Activated T-helper 2 cell treated with anti-CD3 and anti-CD28 coated beads, Interferon-gamma antibody, Interleukin-2, Interleukin-4, amounts not matched to agents 10 μg/mL and 5 μg/mL and 100 μg/mL, durations not matched to agents 14 hours and 24 hours and 36 hours (primary cell): ENCODE measurements around the gene MMP24OS. TPM values are rescaled to one million over a fixed set of nuclear protein-coding genes. Genes with fewer than 3 reads are reported as not detected.

ENCODE experiments used
- DNase-seq: peaks from one replicate; pipeline ENCODE4 v3.0.0; 2021; ENCODE audit warnings: low spot score
- H3K27ac Mint-ChIP-seq: one replicate; pipeline ENCODE4 v1.8.0; 2021; ENCODE audit warnings: mixed read lengths
- H3K27me3 Mint-ChIP-seq: one replicate; pipeline ENCODE4 v1.8.0; 2021; ENCODE audit warnings: low read depth, mixed read lengths
- H3K36me3 Mint-ChIP-seq: one replicate; pipeline ENCODE4 v1.8.0; 2021; ENCODE audit warnings: low read depth, mixed read lengths
- H3K4me1 Mint-ChIP-seq: one replicate; pipeline ENCODE4 v1.8.0; 2021; ENCODE audit warnings: low read depth, mixed read lengths
- H3K4me3 Mint-ChIP-seq: one replicate; pipeline ENCODE4 v1.8.0; 2021; ENCODE audit warnings: low read depth, mild to moderate bottlenecking, moderate library complexity, mixed read lengths
- H3K9me3 Mint-ChIP-seq: one replicate; pipeline ENCODE4 v1.8.0; 2021; ENCODE audit warnings: mixed read lengths
- intact Hi-C: fragments of 100-400 bp; cut with micrococcal nuclease; formaldehyde crosslinking; loops from one replicate; pipeline ENCODE4 v1.15.1; 2023
- total RNA-seq: library from RNA; stranded (reverse); gene quantifications from 2 replicates; pipeline ENCODE4 v1.2.3, GENCODE V29; 2022

MMP24OS gene
- 31.4 and 33.0 TPM in 2 replicates for total RNA-seq

DNA sequence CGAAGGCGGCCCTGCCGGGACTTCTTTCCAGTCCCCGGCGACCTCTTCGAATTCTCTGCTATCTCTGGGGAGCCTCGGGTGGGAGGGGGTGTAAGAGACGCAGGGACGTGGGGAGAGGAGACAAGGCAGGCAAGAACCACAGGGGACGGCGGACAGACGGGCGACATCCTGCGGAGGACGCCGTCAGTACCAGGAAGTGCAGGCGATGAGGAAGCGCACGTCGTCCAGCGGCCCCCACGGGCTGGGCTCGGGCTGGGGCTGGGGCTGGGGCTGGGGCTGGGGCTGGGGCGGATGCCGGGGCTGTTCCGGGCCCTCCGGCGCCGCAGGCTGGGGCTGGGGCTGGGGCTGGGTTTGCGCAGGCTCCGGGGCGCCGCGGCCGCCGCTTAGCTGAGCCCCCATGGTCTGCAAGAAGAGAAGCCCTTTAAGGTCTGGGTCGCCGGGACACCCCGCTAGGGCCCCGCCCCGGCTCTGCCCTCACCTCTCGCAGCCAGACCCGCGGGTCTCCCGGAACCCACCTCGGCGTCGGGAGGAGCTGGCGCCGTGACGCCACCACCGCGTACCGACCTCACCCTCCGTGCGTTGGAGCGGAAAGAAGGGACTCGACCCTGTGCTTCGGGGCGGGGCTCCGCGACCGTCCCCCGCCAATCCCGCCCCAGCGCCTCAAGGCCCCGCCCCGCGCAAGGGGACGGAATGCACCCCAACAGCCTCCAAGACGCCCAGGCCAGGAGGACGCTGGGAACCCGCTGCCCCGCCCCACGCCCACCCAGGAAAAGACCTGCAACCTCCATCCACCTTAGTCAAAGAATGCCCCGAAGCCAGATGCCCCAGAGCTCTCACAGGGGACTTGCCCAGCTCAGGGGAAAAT, at the start of gene MMP24OS:
TSS of gene MMP24OS (minus strand) at position 592 of the 865 bp plus-strand sequence. CDS start at position 399, 193 bp downstream.
- no peaks in the 10 kb centered on the region for H3K9me3 Mint-ChIP-seq
- peak; percentile 90 for DNase-seq
- H3K4me1 Mint-ChIP-seq: peaks cover 8% of the 10 kb centered on the region
- peaks cover 48% of the 10 kb centered on the region for H3K36me3 Mint-ChIP-seq
- peak within 1 kb of the TSS; percentile 97 for H3K4me3 Mint-ChIP-seq
- peak within 1 kb of the TSS; percentile 97 for H3K27ac Mint-ChIP-seq
- intact Hi-C loops: no loop called here
- no peaks in the 10 kb centered on the region for H3K27me3 Mint-ChIP-seq

- Mint-ChIP-seq H3K36me3 (peaks cover 12% of the 10 kb centered on the region), H3K4me1 (peaks cover 36% of the 10 kb centered on the region), H3K4me3 (no peak overlapping the region), H3K27ac (no peak overlapping the region), H3K27me3 (no peaks in the 10 kb centered on the region), H3K9me3 (no peaks in the 10 kb centered on the region)
- intact Hi-C loops: no loop called here
- no peak for DNase-seq
These were observed 49.4 kb upstream of the MMP24OS start for GRCh38 chr20:35327074-35327976.

DNA sequence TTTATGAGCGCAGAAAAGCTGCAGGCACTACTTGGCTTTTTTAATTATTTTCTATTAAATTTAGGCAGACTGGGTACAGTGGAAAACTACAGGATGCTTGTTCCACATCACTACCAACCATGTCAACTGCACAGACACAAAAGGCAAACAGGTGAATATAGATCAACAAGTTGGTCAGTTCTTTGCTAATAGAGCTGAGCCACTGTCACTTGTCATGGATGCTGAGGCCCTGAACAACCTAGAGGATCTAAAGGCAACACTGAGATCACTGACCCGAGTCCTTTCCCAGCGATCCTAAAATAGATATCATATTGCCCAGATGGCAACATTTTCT, 48.8 kb upstream of the MMP24OS start:
- Mint-ChIP-seq H3K4me3 (no peak overlapping the region), H3K27me3 (no peaks in the 10 kb centered on the region), H3K9me3 (no peaks in the 10 kb centered on the region), H3K27ac (no peak overlapping the region), H3K36me3 (peaks cover 12% of the 10 kb centered on the region), H3K4me1 (peaks cover 36% of the 10 kb centered on the region)
- intact Hi-C loops: no loop called here
- DNase-seq: no peak

- Mint-ChIP-seq H3K27ac (peak overlapping the region; percentile 8), H3K27me3 (no peaks in the 10 kb centered on the region), H3K4me3 (no peak overlapping the region), H3K4me1 (peaks cover 33% of the 10 kb centered on the region), H3K36me3 (peaks cover 12% of the 10 kb centered on the region), H3K9me3 (no peaks in the 10 kb centered on the region)
- no peak for DNase-seq
- intact Hi-C loops: no loop called here
These were observed 48.3 kb upstream of the MMP24OS start for GRCh38 chr20:35326021-35326739.

- intact Hi-C loops: no loop called here
- Mint-ChIP-seq H3K27ac (no peak overlapping the region), H3K27me3 (no peaks in the 10 kb centered on the region), H3K4me3 (no peak overlapping the region), H3K9me3 (no peaks in the 10 kb centered on the region), H3K4me1 (peaks cover 33% of the 10 kb centered on the region), H3K36me3 (peaks cover 12% of the 10 kb centered on the region)
- no peak for DNase-seq
These were observed 47.5 kb upstream of the MMP24OS start for GRCh38 chr20:35325401-35325800.

GRCh38 chr20:35320396-35321126, 42.6 kb upstream of the MMP24OS start:
- Mint-ChIP-seq H3K9me3 (no peaks in the 10 kb centered on the region), H3K36me3 (peaks cover 10% of the 10 kb centered on the region), H3K27me3 (no peaks in the 10 kb centered on the region), H3K27ac (no peak overlapping the region), H3K4me3 (no peak overlapping the region), H3K4me1 (peaks cover 23% of the 10 kb centered on the region)
- no peak for DNase-seq
- intact Hi-C loops: no loop called here

- Mint-ChIP-seq H3K9me3 (no peaks in the 10 kb centered on the region), H3K36me3 (peaks cover 4% of the 10 kb centered on the region), H3K27me3 (no peaks in the 10 kb centered on the region), H3K4me1 (peaks cover 26% of the 10 kb centered on the region), H3K4me3 (no peak overlapping the region), H3K27ac (peak overlapping the region; percentile 5)
- intact Hi-C loops: no loop called here
- no peak for DNase-seq
These were observed 41.9 kb upstream of the MMP24OS start for GRCh38 chr20:35319871-35320197.

DNA sequence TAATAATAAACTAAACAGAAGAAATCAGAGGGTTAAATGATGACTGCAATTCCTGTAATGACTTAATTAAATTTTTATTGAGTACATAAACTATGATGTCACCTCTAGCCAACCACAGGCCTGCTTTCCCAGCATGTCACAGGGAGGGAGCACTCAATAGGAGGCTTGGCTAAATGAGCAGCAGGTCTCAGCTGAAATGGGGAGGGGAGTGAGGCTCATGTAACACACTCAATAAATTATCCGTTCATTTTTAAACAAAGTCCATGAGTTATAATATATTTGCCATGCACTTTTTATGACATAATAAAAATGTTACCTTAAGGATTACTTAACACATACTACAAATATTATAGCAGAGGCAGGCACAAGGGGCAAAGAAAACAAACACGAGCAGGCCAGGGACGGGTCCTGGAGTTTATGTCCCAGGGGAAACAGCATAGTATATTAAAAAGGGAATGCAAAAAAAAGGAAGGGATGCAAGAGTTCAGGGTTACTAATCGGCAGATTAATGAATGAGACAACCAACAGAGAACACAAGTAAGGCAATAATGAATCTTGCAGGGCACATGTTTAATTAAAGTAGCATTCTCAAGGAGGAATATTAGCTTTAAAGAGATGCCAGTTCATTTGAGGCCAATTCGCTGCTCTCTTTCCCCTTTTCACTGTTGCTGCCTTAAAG, 41.4 kb upstream of the MMP24OS start:
- Mint-ChIP-seq H3K9me3 (no peaks in the 10 kb centered on the region), H3K4me1 (peaks cover 31% of the 10 kb centered on the region)

DNA sequence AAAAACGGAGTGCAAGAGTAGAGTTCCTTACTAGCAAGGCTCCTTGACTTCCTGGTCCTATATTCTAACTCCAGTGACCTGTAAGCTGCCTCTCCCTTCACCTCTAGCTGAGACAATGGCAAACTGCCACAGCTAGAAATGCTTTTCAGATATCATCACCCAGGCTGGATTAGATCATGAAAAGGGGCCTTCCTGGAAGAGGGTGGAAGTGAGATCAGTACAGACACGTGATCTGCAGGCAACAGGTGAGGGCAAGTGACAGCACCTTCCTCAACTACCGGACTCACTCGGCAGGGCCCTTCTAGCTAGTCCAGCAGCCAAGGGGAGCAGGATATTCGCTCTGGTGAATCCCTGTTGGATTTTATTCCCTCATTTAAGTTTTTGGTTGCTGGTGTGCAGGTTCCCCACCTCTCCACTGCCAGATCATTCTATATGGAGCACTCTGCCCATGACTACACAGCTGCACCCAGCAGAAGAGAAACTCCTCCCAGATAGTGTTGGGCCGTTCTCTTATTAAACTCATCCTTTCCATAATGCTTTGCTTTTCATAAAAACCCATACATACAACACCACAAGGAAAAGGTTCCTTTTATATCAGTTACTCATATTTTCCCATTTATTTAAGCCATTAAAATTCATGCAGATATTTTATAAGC, 40.7 kb upstream of the MMP24OS start:
- no peaks in the 10 kb centered on the region for H3K9me3 Mint-ChIP-seq
- H3K27ac Mint-ChIP-seq: no peak overlapping the region
- H3K4me1 Mint-ChIP-seq: peaks cover 34% of the 10 kb centered on the region
- no peak for DNase-seq
- H3K36me3 Mint-ChIP-seq: peaks cover 7% of the 10 kb centered on the region
- H3K27me3 Mint-ChIP-seq: no peaks in the 10 kb centered on the region
- intact Hi-C loops: no loop called here
- H3K4me3 Mint-ChIP-seq: no peak overlapping the region

More for the DNA sequence above, 41.4 kb upstream of the MMP24OS start:
- intact Hi-C loops: no loop called here
- Mint-ChIP-seq H3K36me3 (peaks cover 5% of the 10 kb centered on the region), H3K27ac (no peak overlapping the region), H3K4me3 (no peak overlapping the region), H3K27me3 (no peaks in the 10 kb centered on the region)
- DNase-seq: no peak

- Mint-ChIP-seq H3K27me3 (no peaks in the 10 kb centered on the region), H3K9me3 (no peaks in the 10 kb centered on the region), H3K27ac (no peak overlapping the region), H3K4me3 (no peak overlapping the region), H3K4me1 (peaks cover 31% of the 10 kb centered on the region), H3K36me3 (peaks cover 7% of the 10 kb centered on the region)
- intact Hi-C loops: no loop called here
- DNase-seq: no peak
These were observed 39.7 kb upstream of the MMP24OS start for GRCh38 chr20:35317416-35318210.

DNA sequence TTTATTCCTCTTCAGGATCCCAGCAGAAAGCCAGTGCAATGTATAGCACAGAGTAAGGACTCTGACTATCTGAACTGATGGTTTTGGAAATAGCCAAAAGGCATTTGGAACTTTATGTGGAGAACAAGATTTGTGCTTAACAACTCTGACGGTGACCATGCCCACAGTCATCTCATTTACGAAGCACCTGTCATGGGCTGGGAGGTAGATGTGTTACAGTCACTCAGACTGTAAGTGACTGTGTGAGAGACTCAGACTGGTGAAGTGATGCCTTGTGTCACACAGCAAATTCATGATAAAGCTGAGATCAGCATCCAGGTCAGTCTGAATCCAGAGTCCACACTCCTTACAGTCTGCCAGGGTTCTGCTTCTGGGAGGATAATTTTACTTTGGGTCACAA, 38.2 kb upstream of the MMP24OS start:
- Mint-ChIP-seq H3K36me3 (peaks cover 14% of the 10 kb centered on the region), H3K27me3 (no peaks in the 10 kb centered on the region), H3K4me1 (peaks cover 44% of the 10 kb centered on the region), H3K9me3 (no peaks in the 10 kb centered on the region), H3K27ac (peak overlapping the region; percentile 5), H3K4me3 (no peak overlapping the region)
- intact Hi-C loops: no loop called here
- DNase-seq: no peak
